ENCODE measurements around the gene SLCO3A1. TPM values are rescaled to one million over a fixed set of nuclear protein-coding genes. Genes with fewer than 3 reads are reported as not detected.

Gene SLCO3A1
- total RNA-seq, 1 experiment from 2014 or later: under 0.01 TPM

- no peak for DNase-seq (ENCODE audit: low read depth)
These were observed 267.5 kb downstream of the SLCO3A1 start for GRCh38 chr15:92121047-92121446.

DNA sequence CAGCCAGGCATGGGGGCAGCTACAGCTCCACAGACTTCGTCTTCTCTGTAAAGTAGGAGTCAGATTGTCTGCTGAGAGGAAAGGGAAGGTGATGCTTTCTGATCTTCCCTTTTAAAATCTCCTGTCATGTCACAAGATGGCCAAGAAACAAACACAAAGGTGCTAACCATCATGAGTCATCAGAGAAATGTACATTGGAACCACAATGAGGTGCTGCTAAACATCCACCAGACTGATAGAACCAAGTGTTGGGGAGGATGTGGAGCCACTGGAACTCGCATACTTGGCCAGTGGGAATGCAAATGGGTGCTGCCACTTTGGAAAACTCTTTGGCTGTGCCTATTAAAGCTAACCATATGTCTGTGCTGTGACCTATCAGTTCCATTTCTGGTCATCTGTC is 268.8 kb downstream of the SLCO3A1 start:
- no peak for DNase-seq (ENCODE audit: low read depth)

DNA sequence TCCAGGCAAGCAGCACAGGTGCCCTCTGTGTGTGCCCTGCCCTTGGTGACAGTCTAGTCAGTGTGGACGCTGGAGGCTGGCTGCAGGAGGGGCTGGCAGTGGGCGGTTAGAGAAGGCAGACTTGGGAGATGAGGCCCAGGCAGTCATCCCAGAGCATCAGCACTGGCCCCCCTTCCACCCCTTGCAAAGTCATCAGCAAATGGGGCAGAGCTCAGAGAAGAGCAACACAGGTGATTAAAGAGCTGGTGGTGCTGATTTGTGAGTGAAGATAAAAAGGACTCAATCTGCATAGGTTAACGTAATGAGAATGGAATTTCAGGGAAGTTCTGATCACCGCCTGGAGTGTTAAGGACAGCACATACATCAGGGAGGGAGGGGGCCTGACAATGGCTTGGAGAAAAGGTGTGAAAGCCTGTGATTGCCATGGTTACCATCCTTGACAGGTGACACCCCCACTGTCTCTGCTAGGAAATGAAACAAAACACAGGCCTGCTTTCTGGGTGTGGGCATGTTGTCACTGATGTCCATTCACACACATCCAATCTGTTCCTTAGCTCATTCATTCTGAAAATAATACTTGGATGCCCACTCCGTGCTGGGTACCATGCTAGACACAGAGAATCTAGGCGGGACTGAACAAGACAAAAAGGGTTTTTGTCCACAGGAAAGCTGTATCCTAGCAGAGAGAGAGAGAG is 270.6 kb downstream of the SLCO3A1 start:
- no peak for DNase-seq (ENCODE audit: low read depth)

- DNase-seq (ENCODE audit: low read depth): no peak
These were observed 271.1 kb downstream of the SLCO3A1 start for GRCh38 chr15:92124657-92125010.

- DNase-seq (ENCODE audit: low read depth): no peak
These were observed 275.3 kb downstream of the SLCO3A1 start for GRCh38 chr15:92128788-92129187.

DNA sequence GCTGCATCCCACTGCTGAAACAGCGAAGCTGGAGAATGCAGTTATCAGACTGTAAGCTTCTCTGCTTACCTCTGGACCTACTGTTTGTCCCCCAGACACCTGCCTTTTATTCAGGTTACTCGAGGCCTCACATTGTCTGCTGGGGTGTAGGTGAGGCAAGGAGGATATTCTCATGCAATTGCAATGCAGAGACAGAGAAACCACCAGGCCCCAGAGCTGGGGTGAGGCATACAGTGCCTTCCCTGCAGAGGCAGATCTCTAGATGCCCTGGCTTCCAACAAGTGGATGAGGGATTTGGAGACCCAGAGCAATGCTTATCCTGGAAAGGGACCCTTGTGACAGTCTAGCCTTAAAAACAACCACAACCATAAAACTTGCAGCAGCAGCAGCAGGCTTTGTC is 276.7 kb downstream of the SLCO3A1 start:
- DNase-seq (ENCODE audit: low read depth): no peak

GRCh38 chr15:92130906-92131305 is 277.4 kb downstream of the SLCO3A1 start:
- no peak for DNase-seq (ENCODE audit: low read depth)

- no peak for DNase-seq (ENCODE audit: low read depth)
These were observed 279.7 kb downstream of the SLCO3A1 start for GRCh38 chr15:92132982-92133755.

- DNase-seq (ENCODE audit: low read depth): no peak
These were observed 287.3 kb downstream of the SLCO3A1 start for GRCh38 chr15:92140796-92141195.

DNA sequence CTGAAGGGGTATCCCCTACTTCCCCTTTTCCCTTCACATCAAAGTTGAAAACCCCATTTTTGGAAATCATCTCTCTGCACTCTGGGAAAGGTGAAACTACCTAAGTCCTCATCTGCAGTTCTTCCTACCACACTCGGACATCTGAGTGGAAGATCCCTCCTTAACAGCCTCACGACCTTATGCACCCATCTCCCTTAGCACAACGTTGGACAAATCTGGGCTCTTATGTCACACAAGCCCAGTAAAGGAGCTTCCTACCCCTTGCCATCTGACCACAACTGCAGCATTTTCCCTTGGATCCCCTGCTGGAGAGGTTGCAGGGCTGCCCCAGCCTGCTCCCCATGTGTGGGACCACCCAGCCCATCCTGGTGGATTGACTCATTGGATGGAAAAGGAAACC is 288.1 kb downstream of the SLCO3A1 start:
- no peak for DNase-seq (ENCODE audit: low read depth)

- DNase-seq (ENCODE audit: low read depth): no peak
These were observed 289.0 kb downstream of the SLCO3A1 start for GRCh38 chr15:92142242-92143232.

DNA sequence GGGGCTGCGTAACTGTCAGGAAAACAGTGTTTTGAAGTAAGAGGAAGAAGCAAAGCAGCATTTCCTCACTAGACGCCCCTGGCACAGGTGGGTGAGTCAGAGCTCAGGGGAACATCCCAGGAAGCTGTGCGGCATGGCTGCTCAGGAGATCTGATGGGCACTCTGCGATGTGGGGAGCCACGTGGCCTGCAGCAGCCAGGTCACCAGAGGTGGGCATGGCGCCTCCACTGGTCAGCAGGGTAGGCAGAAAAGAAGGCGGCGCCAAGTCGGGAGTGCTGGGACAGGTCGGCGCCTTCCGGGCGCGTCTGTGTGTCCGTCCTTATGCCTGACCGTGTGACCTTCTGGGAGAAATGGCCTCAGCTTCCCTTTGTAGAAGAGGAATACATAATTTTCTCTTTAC is 290.3 kb downstream of the SLCO3A1 start:
- no peak for DNase-seq (ENCODE audit: low read depth)

- DNase-seq (ENCODE audit: low read depth): no peak
These were observed 293.1 kb downstream of the SLCO3A1 start for GRCh38 chr15:92146511-92147150.

DNA sequence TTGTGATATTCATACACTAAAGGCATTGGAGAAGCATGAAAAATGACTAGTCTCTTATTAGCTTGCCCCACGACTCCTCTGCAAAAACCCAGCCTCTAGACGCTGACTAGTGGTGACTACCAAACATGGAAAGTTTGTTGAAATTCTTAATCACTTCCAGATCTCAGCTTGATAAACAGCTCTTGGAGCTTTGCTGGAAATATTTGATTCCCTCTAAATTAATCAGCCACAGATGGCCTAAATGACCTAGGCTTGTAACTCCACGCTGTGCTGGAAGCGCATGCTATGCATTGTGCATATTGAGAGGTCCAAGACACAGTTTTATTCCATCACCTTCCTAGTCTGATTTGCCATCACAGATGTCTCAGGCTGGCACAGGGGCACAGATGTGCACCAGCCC is 295.5 kb downstream of the SLCO3A1 start:
- no peak for DNase-seq (ENCODE audit: low read depth)

DNA sequence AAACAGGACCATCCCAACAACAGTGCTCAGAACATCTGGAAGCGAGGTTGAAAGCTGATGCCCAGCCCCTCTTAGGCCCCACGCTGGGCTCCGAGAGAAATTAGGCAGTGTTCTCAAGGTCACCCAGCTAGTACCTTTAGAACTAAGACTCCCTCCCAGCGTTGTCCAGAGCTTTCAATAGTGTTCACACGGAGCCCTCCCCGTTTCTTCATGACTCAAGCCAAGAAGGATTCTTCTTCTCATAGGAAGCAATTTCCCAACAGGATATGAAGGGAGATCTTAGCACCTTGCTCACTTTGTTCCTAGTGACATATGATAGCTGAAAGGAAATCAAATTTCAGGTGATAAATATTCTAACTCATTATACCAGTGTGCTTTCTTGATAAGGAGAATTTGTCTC is 296.0 kb downstream of the SLCO3A1 start:
- no peak for DNase-seq (ENCODE audit: low read depth)

DNA sequence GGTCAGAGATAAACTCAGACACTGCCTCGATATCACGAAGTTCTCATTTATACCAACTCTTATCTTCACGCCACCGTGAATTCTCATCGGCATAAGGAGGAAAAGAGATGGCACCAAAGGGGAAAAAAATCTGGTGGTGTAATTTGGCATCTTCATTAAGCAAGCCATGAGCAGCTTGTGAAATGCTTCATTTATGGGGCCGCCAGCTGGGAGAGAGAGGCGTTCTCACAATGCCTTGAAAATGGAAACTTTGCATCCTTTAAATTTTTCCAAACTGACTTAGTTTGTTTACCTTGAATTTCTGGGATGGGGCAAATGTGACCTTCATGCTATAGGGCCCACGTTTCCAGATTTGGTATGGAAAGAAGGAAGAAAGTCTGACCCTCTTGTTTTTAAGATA is 297.7 kb downstream of the SLCO3A1 start:
- no peak for DNase-seq (ENCODE audit: low read depth)

GRCh38 chr15:92151741-92152140 is 298.2 kb downstream of the SLCO3A1 start:
- DNase-seq (ENCODE audit: low read depth): no peak

DNA sequence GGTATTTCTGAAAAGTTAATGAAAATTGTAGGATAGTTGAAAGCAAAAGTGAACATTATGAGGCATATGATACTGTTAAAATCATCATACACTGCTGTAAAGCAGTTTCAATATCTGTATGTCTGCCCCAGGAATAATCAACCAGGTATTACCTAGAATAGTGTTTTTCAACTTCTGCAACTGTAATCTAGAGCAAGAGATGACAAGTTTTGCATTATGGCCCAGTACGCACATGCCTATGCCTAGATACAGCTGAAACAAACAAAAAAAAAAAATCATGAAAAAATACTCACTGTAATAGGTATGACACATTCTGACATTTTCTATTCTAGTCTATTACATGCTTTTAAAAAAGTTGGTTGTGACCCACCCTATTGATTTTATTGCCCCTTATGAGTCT is 299.5 kb downstream of the SLCO3A1 start:
- DNase-seq (ENCODE audit: low read depth): no peak

GRCh38 chr15:92153620-92154019 is 300.1 kb downstream of the SLCO3A1 start:
- DNase-seq (ENCODE audit: low read depth): no peak

DNA sequence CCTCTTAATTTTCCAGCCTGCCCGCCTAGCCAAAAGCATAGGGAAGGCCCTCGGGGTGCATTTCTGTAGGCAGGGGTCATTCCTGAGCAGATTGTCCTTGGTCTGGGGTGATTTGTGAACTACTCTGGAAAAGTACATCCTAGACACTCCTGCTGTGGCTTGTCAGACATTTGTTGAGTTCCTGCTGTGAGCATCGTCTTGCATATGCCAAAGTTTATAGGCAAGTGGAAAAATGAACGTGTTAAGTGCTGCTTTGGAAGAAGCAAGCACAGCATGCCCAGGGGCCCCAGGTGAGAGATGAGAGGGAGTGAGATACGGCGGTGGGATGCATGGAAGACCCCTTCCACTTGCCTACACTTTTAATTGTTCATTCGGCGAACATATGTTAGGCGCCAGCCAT is 302.4 kb downstream of the SLCO3A1 start:
- no peak for DNase-seq (ENCODE audit: low read depth)

DNA sequence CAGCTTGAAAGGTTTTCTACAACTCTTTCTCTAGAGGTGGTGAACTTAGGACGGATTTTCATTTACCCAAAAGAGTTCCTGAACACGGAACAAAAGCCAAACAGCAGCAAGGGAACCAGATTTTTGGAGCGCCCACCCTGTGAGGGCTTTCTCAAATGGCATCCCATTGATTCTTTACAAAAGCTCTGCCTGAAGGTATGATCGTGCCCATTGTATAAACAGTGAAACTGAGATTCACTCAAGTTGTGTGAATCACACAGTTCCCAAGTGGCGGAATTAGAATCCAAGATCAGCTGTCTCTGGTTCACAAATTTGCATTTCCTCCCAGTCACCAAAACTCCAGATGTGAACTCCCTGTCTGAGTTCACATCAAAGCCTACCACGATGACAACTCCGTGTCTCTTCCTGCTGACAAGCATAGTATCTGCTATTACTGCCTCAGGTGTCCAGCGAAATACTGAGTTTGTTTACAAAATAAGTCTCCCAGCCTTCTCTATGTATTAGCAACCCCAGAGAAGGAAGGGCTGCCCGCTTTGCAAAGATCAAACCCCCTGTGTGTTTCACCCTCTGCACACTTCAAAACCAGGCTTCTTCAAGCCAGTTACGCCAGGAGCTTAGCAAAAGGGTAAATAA is 304.3 kb downstream of the SLCO3A1 start:
- DNase-seq (ENCODE audit: low read depth): no peak
